Cardiac fibroblast (primary cell): ENCODE measurements around the gene SHISA2.

Source experiments
- DNase-seq, 2 donors: peaks; one replicate each; pipeline versions ENCODE4 v3.0.0 to v3.0.0-alpha.2; 2010; ENCODE audit warnings: low read depth in 2 of 2
- H3K4me3 ChIP-seq, 2 donors: replicated peaks in 1 of 2; 1 replicate in 1 of 2; 2 replicates in 1 of 2; pipeline ENCODE4 v1.5.1; 2011; ENCODE audit warnings: low read depth in 2 of 2, low read length in 2 of 2, mild to moderate bottlenecking in 2 of 2, moderate library complexity in 1 of 2
- TF ChIP-seq, protein P1 (sequence below): IDR thresholded peaks from one replicate; pipeline ENCODE4 v1.5.1; 2011; ENCODE audit warnings: low read depth, mild to moderate bottlenecking, low read length, inconsistent platforms

SHISA2 gene

DNA sequence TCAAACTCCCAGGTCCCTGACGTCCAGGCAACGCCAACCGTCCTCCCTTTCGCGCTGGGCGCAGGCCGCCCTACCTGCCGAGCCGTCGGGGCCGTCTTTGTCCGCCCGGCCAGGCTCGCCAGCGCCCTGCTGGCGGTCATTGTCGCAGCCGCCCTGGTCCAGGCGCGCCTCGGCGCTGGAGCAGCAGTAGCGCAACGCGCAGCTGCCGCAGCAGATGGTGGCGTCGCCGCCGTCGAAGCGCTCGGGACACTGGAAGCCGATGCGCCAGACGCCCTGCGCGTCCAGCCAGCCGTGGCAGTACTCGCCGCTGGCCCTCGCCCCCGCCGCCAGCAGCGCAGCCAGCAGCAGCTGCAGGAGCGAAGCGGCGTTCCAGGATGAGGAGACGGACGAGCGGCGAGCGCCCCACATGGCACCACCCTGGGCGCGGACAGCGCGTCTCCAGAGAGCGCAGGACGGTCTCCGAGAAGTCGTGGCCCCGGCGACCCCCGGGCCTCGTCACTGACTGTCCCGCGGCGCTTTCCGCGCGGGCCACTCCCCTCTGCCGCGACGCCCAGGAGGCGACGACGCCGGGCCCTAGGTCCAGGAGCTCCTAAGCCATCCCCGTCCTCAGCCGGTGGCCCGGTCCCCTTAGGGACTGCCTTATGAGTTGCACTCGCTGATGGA lies 1.1 kb downstream of the SHISA2 start:
- TF ChIP-seq, protein P1, sequence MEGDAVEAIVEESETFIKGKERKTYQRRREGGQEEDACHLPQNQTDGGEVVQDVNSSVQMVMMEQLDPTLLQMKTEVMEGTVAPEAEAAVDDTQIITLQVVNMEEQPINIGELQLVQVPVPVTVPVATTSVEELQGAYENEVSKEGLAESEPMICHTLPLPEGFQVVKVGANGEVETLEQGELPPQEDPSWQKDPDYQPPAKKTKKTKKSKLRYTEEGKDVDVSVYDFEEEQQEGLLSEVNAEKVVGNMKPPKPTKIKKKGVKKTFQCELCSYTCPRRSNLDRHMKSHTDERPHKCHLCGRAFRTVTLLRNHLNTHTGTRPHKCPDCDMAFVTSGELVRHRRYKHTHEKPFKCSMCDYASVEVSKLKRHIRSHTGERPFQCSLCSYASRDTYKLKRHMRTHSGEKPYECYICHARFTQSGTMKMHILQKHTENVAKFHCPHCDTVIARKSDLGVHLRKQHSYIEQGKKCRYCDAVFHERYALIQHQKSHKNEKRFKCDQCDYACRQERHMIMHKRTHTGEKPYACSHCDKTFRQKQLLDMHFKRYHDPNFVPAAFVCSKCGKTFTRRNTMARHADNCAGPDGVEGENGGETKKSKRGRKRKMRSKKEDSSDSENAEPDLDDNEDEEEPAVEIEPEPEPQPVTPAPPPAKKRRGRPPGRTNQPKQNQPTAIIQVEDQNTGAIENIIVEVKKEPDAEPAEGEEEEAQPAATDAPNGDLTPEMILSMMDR = no peak
- peak overlapping the region in 1 of 2 donors; percentile 16 for H3K4me3 ChIP-seq
- DNase-seq = peak; percentile 19 to 26

DNA sequence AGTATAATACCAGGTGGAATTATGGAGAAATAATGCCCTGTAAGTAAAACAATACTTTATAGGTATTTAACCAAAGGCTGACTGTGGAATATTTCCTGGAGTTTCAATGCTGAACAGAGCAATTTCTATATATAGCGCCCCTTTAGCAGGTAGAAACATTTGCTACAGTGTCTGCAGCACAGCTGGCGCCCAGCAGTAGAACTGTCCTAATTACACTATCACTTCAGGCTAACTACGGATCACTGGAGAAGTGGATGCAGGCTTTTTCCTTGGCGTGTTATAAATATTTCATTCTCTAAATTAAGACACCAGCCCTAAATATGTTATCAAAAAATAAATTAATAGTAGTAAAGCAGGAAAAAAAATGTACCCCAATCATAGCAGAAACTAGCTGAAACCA lies 3.1 kb downstream of the SHISA2 start:
- DNase-seq = no peak
- no peak overlapping the region for H3K4me3 ChIP-seq
- TF ChIP-seq, protein P1 = no peak

DNA sequence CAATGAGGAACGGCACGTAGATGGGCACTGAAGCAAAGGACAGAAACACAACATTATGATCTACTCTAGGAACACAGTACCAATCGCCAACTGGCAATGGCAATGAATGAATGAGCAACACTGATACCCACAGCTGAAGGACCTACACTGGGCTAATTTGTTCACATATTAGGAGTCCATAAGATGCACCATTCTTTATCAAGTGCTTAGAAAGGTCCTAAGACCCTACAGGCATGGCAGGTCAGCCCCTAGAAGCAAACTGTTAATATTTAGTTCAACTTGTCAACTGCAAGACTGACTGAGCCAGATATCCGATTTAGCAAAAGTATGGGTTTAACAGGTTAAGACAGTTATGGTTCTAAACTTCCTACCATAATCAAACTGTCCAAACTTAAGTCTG lies 4.8 kb downstream of the SHISA2 start:
- no peak overlapping the region for H3K4me3 ChIP-seq
- TF ChIP-seq, protein P1 = no peak
- DNase-seq = no peak

DNA sequence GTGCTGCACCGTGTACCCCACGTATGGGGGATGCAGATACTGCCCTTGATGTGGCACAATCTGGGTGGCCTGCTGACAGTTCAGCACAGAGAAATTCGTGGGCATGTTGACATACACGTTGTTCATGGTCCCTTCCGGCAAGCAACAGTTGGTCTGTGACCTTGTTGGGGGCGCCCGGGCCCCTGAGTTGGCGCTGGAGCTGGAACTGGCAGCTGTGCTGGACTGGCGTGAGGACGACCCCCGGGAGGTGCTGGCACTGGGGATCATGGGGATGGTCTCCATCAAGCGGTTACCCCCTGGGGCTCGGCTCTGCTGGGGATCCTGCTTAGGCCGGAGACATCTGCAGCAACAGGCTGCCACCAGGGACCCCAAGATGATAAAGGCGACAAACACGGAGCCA lies 5.2 kb downstream of the SHISA2 start:
- DNase-seq = no peak
- TF ChIP-seq, protein P1 = no peak

DNA sequence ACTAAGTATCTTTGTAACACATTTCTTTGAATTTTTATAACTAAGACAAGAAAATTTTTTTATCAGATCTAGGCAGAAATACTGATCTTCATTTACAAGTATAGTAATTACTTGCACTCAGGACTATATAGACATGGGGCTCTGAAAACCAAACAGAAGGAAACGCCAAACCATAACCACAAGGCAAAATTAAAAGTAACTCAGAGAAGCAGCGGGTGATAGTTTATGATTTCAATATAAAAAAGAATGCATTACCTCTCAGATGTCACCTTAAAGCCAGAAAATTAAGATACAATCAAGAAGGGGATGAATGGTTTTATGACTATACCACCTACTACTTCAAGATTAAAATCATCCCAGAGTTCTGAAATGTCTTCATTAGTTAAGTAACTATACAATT lies 6.7 kb downstream of the SHISA2 start:
- H3K4me3 ChIP-seq = no peak overlapping the region
- TF ChIP-seq, protein P1 = no peak
- no peak for DNase-seq

More for the DNA sequence above, 5.2 kb downstream of the SHISA2 start:
- H3K4me3 ChIP-seq = no peak overlapping the region

DNA sequence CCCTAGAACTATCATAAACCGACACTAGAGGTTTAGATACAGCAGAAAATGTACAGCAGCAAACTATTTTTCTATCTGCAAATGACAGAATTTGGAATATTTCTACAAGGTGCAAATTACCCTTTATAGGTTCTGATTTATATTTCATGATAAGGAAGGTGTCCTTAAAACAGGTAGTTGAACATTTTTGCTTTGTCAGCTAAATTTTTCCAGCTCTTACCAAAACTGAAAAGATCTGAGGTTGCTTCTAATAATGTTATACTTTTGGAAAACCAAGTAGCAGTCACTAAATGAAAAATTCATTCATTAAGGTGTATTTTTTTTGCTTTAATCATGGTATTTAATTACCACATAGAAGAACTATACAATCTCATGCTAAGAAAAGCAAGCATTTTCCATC lies 9.0 kb downstream of the SHISA2 start:
- TF ChIP-seq, protein P1 = no peak
- H3K4me3 ChIP-seq = no peak overlapping the region
- DNase-seq = no peak

DNA sequence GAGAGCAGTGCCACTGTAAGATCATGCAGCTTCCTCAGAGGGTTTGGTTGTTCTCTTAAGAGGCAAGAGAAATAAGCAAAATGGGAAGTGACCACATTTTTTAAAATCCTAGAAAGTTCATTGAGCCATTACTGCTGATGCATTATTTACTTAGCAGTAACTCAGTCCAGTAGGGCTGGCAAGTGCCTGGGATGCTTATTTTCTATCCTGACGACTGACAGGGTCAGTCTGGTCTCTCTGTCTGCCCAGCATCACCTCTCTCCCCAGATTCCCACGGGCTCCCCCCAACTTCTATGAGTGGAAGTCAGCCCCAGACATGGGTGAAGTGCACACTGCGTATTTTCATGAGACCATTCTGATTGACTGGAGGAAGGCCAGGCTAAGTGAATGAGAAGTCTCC lies 10.4 kb downstream of the SHISA2 start:
- H3K4me3 ChIP-seq = no peak overlapping the region
- TF ChIP-seq, protein P1 = no peak
- DNase-seq = no peak
